Memory B cell (primary cell): ENCODE measurements around the gene RBM38.

Experiments used
- ATAC-seq: fragments of 150-1000 bp; cut with Tn5 transposase; 2 replicates; pipeline ENCODE4 v1.10.0; 2021; ENCODE audit warnings: low read depth, mild to moderate bottlenecking, moderate library complexity
- DNase-seq, 2 donors: peaks; one replicate each; pipeline ENCODE4 v3.0.0; 2022; ENCODE audit warnings: low spot score in 2 of 2
- H3K27ac Mint-ChIP-seq: one replicate; pipeline ENCODE4 v1.8.0; 2022; ENCODE audit warnings: mild to moderate bottlenecking, moderate library complexity, mixed read lengths
- H3K27me3 Mint-ChIP-seq: one replicate; pipeline ENCODE4 v1.8.0; 2022; ENCODE audit warnings: mixed read lengths
- H3K36me3 Mint-ChIP-seq: one replicate; pipeline ENCODE4 v1.8.0; 2022; ENCODE audit warnings: mild to moderate bottlenecking, mixed read lengths
- H3K4me1 Mint-ChIP-seq: one replicate; pipeline ENCODE4 v1.8.0; 2022; ENCODE audit warnings: mixed read lengths
- H3K4me3 Mint-ChIP-seq: one replicate; pipeline ENCODE4 v1.8.0; 2022; ENCODE audit warnings: mild to moderate bottlenecking, moderate library complexity, mixed read lengths
- H3K9me3 Mint-ChIP-seq: one replicate; pipeline ENCODE4 v1.8.0; 2022; ENCODE audit warnings: mixed read lengths

The RBM38 gene

DNA sequence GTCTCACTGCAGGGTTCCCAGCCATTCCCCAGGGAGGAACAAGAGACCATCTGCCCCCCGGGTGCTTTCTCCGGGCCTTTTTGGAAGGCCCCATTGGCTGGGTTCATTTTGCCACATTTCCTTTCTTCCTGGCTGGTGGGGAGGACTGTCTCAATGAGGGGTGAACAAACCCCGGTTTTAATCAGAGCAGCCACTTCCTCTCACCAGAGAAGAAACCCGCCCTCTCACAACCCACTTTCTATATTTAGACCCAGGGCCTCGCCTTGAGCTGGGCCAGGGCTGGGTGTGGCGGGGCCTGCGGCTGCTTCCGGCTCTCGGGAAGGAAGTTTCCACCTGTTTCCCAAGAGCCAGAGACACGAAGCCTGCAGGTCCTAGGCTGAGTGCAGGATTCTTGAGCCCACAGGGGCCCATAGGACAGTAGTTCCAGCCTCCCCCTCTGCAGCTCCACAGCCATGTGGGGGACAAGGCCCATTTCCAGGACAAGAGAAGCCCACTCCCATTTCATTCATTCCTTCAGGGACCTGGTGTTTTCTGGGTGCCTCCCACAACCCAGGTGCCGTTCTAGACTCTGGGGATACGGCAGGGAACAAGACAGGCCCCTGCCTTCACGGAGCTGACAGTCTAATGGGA lies 41.8 kb downstream of the RBM38 start:
- H3K9me3 Mint-ChIP-seq = no peaks in the 10 kb centered on the region
- H3K4me1 Mint-ChIP-seq = peaks cover 49% of the 10 kb centered on the region
- DNase-seq (peak in 1 of 2 donors; percentile 66), ATAC-seq (peak; percentile 89)
- H3K4me3 Mint-ChIP-seq = peak overlapping the region; percentile 49
- H3K27ac Mint-ChIP-seq = peak overlapping the region; percentile 73
- no peaks in the 10 kb centered on the region for H3K36me3 Mint-ChIP-seq
- no peaks in the 10 kb centered on the region for H3K27me3 Mint-ChIP-seq

DNA sequence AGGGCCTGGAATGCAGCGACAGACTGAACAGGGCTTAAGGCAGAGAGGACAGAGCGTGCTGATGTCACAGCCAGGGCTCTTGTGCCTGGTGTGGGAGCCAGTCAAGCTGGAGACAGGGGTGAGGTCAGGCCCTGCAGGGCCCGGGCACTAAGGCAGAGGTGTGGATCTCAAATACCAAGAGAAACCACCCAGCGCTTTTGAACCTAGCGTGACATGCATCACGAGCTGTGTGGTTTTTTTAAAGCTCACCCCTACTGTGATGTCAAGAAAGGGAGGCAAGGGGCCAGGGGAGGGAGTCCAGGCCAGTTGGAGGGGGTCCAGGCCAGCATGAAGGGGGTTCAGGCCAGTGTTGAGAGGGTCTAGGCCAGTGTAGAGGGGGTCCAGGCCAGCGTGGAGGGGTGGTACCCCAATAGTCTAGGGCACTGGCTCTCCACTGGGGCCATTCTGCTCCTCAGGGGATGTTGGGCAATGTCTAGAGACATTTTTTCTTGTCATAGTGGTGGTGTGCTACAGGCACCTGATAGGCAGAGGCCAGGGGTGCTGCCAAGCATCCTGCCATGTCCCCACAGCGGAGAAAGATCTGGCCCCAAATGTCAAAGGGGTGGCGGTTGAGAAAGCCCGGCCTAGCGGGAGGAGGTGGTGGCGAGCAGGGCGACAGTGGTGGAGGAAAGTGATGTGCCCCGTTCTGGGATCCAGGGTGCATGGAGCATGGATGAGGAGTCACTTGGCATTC lies 42.6 kb downstream of the RBM38 start:
- H3K27me3 Mint-ChIP-seq = no peaks in the 10 kb centered on the region
- peak overlapping the region; percentile 73 for H3K27ac Mint-ChIP-seq
- no peak for DNase-seq
- peak; percentile 25 for ATAC-seq
- H3K9me3 Mint-ChIP-seq = no peaks in the 10 kb centered on the region
- H3K4me3 Mint-ChIP-seq = peak overlapping the region; percentile 24
- no peaks in the 10 kb centered on the region for H3K36me3 Mint-ChIP-seq
- H3K4me1 Mint-ChIP-seq = peaks cover 47% of the 10 kb centered on the region

DNA sequence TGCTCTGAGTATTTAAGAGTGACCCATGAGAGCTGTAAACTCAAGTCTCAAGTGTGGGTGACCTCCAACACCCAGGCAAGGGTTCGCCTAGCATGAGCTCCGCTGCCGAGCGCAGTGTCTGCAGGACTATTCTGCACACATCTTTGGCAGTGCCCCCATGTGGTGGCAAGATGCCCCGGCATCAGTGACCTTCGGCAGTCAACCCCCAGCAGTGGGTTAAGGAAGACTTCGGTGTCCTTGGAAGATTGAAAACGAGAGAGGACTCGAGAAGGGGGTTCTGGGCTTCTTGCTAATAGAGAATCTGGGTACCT lies 43.1 kb downstream of the RBM38 start:
- ATAC-seq = no peak
- peak overlapping the region; percentile 73 for H3K27ac Mint-ChIP-seq

DNA sequence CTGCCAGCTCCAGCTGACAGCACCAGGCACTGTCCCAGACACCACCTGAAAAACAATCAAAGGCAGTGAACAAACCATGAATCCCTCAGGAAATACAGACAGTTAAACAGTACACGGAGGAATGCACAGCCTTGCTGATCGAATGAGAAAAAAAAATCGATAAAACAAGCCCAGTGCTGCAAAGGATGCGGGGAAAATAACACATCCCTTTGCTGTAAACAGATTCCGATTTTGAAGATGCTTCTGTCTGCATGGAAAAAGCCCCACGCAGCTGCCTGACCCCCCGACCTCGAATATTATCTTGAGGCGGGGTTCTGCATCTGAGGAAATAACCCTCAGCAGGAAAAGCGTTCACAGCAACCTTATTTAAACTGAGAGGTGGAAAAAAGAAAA lies 43.9 kb downstream of the RBM38 start:
- no peak for ATAC-seq
- no peaks in the 10 kb centered on the region for H3K9me3 Mint-ChIP-seq
- peak overlapping the region; percentile 2 for H3K27ac Mint-ChIP-seq
- peaks cover 39% of the 10 kb centered on the region for H3K4me1 Mint-ChIP-seq
- no peaks in the 10 kb centered on the region for H3K36me3 Mint-ChIP-seq
- no peak for DNase-seq
- H3K4me3 Mint-ChIP-seq = peak overlapping the region; percentile 52
- H3K27me3 Mint-ChIP-seq = no peaks in the 10 kb centered on the region

More for the DNA sequence above, 43.1 kb downstream of the RBM38 start:
- H3K36me3 Mint-ChIP-seq = no peaks in the 10 kb centered on the region
- H3K4me3 Mint-ChIP-seq = no peak overlapping the region
- peaks cover 45% of the 10 kb centered on the region for H3K4me1 Mint-ChIP-seq
- no peaks in the 10 kb centered on the region for H3K9me3 Mint-ChIP-seq
- DNase-seq = no peak
- H3K27me3 Mint-ChIP-seq = no peaks in the 10 kb centered on the region

DNA sequence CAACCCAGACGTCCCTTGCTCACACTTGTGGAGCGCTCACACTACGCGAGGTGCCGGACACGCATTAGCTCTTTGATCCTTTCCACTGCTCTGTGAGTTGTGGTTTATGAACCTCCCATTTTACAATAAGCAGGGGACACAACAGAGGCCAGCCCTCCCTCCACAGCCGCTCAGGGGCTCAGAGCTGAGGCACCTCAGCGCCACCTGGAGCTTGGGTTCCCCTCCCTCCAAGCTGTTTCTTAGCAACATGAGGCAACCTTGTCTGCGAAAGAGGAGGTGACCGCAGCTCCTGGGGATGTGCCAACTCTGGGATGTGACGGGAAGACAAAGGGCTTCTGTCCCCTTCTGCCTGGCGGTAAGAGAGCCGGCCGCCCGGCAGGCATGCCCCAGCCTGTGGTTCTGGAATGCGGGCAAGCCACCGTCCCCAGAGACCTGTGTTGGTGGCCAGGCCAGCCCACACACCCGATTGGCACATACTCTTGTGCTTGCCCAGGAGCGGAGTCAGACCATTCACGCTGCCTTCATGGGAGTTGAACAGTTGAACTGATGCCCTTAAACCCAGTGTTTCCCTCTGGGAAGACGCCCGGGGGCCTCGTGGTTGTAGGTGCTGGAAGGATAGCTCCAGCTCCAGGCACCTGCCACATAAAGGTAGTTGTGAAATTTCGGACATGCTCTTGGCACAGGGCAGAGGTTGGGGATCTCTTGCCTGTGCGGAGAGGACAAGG lies 44.5 kb downstream of the RBM38 start:
- H3K27ac Mint-ChIP-seq = no peak overlapping the region
- ATAC-seq (peak; percentile 35), DNase-seq (no peak)
- no peaks in the 10 kb centered on the region for H3K36me3 Mint-ChIP-seq
- peaks cover 41% of the 10 kb centered on the region for H3K4me1 Mint-ChIP-seq
- no peak overlapping the region for H3K4me3 Mint-ChIP-seq
- no peaks in the 10 kb centered on the region for H3K9me3 Mint-ChIP-seq
- no peaks in the 10 kb centered on the region for H3K27me3 Mint-ChIP-seq

DNA sequence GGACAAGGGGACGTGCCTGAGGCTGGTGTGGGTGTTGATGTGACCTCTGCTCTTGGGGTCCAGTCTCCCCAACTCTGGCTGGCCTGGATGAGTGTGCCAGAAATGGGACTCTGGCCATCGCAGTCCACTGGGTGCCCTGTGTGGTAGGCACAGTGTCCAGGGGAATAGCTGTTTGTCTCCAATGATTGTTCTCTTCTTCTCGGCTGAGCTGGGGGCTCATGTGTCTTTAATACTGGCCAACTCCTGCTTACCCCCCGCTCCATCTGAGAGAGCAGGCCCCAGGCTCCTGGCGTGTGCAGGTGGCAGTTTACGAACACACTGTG lies 45.0 kb downstream of the RBM38 start:
- no peaks in the 10 kb centered on the region for H3K27me3 Mint-ChIP-seq
- H3K9me3 Mint-ChIP-seq = no peaks in the 10 kb centered on the region
- no peak overlapping the region for H3K4me3 Mint-ChIP-seq
- no peaks in the 10 kb centered on the region for H3K36me3 Mint-ChIP-seq
- H3K4me1 Mint-ChIP-seq = peaks cover 41% of the 10 kb centered on the region
- DNase-seq (no peak), ATAC-seq (no peak)
- no peak overlapping the region for H3K27ac Mint-ChIP-seq

DNA sequence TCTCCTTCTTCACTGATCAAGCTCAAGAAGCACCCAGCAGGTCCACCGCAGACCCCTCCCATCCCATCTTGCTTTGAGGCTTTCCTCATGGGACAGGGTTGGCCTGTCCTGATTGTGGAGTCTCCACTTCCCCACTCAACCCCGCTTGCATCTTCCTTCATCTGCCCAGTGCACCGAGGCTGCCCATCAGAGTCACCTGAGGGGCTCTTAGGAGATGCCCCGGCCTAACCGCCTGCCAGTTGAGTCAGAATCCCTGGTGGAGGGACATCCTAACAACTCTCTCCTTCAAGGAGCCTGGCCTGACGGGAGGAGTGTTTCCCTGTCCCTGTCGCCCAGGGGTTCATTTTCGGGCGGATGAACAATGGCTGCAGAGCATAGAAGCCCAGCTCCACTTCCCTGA lies 46.1 kb downstream of the RBM38 start:
- H3K4me3 Mint-ChIP-seq = no peak overlapping the region
- H3K27ac Mint-ChIP-seq = no peak overlapping the region
- no peaks in the 10 kb centered on the region for H3K27me3 Mint-ChIP-seq
- no peaks in the 10 kb centered on the region for H3K9me3 Mint-ChIP-seq
- peaks cover 39% of the 10 kb centered on the region for H3K4me1 Mint-ChIP-seq
- no peaks in the 10 kb centered on the region for H3K36me3 Mint-ChIP-seq
- DNase-seq (no peak), ATAC-seq (no peak)

DNA sequence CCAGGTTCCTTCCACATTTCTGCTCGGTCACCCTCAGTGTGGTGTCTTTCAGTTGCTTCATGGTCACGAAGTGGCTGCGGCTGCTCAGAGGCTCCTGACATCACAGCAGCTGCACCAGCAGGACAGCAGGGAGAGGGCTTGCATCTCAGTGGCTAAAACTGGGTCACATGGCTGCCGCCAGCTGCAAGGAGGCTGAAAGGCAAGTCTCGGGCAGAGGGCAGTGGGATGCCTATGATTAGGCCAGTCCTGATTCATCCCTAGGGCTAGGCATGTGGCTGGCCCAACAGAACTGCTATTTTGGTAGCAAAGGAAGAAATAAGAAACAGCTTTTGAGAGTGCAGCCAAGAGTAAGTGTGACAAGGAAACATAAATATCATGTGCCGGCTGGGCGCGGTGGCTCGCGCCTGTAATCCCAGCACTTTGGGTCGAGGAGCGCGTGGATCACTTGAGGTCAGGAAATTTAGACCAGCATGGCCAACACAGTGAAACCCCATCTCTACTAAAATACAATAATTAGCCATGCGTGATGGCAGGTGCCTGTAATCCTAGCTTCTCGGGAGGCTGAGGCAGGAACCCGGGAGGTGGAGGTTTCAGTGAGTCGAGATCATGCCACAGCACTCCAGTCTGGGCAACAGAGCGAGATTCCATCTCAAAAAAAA lies 46.6 kb downstream of the RBM38 start:
- Mint-ChIP-seq H3K27ac (no peak overlapping the region), H3K36me3 (no peaks in the 10 kb centered on the region), H3K27me3 (no peaks in the 10 kb centered on the region), H3K4me3 (no peak overlapping the region), H3K9me3 (no peaks in the 10 kb centered on the region), H3K4me1 (peaks cover 35% of the 10 kb centered on the region)
- no peak for ATAC-seq
- DNase-seq = no peak

DNA sequence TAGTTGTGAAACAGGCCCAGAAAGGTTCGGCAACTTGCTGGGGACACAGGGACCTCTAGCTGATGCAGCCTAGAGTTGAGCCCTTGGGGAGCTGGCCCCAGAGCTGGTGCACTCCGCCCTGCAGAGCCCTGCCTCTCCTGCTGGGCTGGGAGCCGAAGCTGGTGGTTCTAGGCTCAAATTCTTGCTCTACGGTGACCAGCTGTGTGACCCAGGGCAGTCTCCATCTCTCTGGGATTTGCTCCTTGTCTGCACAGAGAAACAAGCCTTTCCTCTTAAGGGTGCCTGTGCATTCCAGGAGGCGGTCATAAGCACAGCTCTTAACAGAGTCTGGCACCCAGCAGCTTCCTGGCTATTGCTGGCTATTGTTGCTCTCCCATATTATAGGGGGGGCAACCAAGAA lies 47.4 kb downstream of the RBM38 start:
- Mint-ChIP-seq H3K9me3 (no peaks in the 10 kb centered on the region), H3K36me3 (no peaks in the 10 kb centered on the region), H3K4me3 (no peak overlapping the region), H3K27me3 (no peaks in the 10 kb centered on the region), H3K4me1 (peaks cover 30% of the 10 kb centered on the region), H3K27ac (no peak overlapping the region)
- DNase-seq = no peak
- no peak for ATAC-seq

DNA sequence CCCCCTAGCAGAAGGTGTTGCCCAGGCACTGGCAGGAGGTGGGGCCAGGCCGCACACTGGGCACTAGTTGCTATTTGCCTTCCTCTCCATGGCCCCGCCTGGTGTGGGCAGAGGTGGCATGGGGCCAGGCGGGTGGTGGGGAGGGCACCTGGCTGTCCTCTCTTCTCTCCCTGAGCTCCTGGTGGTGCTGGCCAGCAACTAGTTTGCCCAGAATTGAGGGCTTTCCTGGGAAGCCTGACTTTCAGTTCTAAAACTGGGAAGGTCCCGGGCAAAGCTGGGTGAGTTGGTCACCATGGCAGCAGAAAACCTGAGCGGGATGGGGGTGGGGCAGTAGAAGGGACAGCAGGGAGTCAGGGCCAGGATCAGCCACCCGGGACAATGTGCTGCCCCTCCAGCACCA lies 48.2 kb downstream of the RBM38 start:
- H3K27ac Mint-ChIP-seq = no peak overlapping the region
- ATAC-seq = no peak
- H3K36me3 Mint-ChIP-seq = no peaks in the 10 kb centered on the region
- H3K4me1 Mint-ChIP-seq = peaks cover 21% of the 10 kb centered on the region
- H3K9me3 Mint-ChIP-seq = no peaks in the 10 kb centered on the region
- no peaks in the 10 kb centered on the region for H3K27me3 Mint-ChIP-seq
- no peak overlapping the region for H3K4me3 Mint-ChIP-seq
- DNase-seq = no peak

DNA sequence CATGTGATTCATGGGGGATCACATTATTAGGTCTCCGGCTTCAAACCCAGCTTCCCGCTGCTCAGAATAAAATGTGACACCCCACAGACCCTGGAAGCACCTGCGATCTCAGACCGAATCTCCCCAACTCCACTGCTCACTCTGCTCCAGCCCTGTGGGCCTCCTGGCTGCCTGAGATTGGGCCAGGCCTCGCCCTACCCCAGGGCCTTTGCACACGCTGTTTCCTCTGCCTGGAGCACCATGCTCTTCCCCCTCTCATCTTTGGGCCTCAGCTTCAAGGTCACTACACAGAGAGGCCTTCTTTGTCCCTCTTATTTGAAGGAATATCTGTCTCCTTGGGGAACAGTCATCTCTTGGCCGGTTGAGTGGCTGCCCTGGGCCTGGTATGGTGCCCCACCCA lies 48.8 kb downstream of the RBM38 start:
- peaks cover 17% of the 10 kb centered on the region for H3K4me1 Mint-ChIP-seq
- no peak for ATAC-seq
- no peak overlapping the region for H3K4me3 Mint-ChIP-seq
- no peak overlapping the region for H3K27ac Mint-ChIP-seq
- no peaks in the 10 kb centered on the region for H3K9me3 Mint-ChIP-seq
- no peaks in the 10 kb centered on the region for H3K36me3 Mint-ChIP-seq
- H3K27me3 Mint-ChIP-seq = no peaks in the 10 kb centered on the region
- no peak for DNase-seq

DNA sequence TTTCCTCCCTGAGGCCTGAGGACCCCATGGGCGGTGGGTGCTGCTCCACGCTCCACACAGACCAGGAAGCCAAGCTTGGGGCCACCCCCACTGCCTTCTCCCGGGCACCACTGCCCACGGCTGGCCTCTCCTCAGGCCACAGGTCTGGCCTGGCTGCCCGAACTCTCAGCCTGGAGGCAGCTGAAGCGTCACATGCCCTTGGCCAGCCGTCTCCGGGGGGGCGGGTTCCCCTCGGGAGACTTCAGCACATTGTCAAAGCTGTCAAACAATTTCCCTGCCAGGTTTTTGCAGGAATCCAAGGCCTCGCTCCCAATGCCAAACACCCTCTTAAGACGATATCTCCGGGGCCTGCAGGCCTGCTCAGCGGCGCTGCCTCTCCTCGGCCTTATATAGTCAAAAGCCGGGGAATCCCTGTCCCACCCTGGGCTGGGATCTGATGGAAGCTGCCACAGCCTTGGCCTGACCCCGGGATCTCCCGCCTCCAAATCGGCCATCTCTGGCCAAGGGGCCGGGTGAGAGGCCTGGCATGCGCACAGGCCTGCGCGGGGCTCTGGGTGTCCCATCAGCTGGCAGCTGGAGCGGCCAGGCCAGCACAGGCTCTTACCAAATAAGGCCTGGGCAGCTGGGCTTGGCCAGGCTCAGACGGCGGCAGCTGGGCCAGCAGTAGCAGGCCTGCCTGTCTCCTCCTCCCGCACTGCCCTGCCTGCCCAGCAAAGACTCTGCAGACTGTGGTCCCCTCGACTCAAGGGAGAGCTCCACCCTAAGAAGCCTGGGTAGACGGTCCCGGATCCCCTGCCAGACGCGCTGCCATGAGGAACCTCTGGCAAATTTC lies 49.7 kb downstream of the RBM38 start:
- H3K36me3 Mint-ChIP-seq = peaks cover 1% of the 10 kb centered on the region
- H3K9me3 Mint-ChIP-seq = no peaks in the 10 kb centered on the region
- H3K4me3 Mint-ChIP-seq = no peak overlapping the region
- DNase-seq (no peak), ATAC-seq (no peak)
- H3K4me1 Mint-ChIP-seq = peaks cover 12% of the 10 kb centered on the region
- peaks cover 1% of the 10 kb centered on the region for H3K27me3 Mint-ChIP-seq
- no peak overlapping the region for H3K27ac Mint-ChIP-seq

DNA sequence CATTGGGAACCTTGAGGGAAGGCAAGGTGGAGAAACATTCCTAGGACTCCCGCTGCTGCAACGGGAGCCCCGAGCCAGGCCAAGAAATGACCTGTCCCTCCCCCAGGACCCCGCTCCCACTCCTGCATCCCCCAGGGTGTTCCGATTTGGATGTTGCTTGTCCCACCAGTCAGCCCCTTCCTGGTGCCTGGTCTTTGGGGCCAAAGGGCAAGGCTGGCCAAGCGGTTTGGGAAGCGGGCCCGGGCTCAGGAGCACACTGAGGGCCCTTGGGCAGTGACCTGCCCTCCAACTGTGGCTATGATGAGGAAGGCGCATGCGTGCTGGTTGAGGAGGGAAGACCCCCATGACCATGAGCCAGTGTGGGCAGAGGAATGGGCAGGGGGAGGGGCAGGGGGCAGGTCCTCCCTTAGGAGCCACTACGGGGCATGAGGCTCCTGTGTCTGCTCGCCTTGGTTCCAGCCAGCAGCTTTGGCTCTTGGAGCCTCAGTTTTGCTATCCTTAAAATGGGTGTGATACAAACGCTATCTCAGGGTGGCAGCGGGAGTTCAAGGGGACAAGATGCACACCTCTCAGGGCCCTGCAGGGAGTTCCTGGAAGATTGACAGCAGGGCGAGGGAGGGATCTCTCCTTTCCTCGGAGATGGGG lies 50.4 kb downstream of the RBM38 start:
- no peak for DNase-seq
- Mint-ChIP-seq H3K27me3 (peaks cover 1% of the 10 kb centered on the region), H3K4me3 (no peak overlapping the region), H3K9me3 (no peaks in the 10 kb centered on the region), H3K4me1 (peaks cover 8% of the 10 kb centered on the region), H3K36me3 (peaks cover 1% of the 10 kb centered on the region), H3K27ac (no peak overlapping the region)
- no peak for ATAC-seq
